Sigmoid colon (tissue), 7 donors: ENCODE results near the gene ZDHHC22. TPM values are rescaled to one million over a fixed set of nuclear protein-coding genes. Genes with fewer than 3 reads are reported as not detected.

Source experiments
- DNase-seq: peaks from one replicate; pipeline ENCODE4 v3.0.0-alpha.2; 2019
- H3K27ac ChIP-seq, 4 donors: fragments of 200-600 bp; sonication (generic); one replicate each; pipeline ENCODE4 v1.5.1; 2016 to 2019; ENCODE audit warnings: mild to moderate bottlenecking in 1 of 4
- H3K27me3 ChIP-seq, 3 donors: fragments of 200-600 bp; sonication (generic); one replicate each; pipeline ENCODE4 v1.5.1; 2019; ENCODE audit warnings: mild to moderate bottlenecking in 1 of 3
- H3K36me3 ChIP-seq, 4 donors: fragments of 200-600 bp; sonication (generic); one replicate each; pipeline ENCODE4 v1.5.1; 2016 to 2019
- H3K4me1 ChIP-seq, 4 donors: fragments of 200-600 bp; sonication (generic); one replicate each; pipeline ENCODE4 v1.5.1; 2017 to 2019
- H3K4me3 ChIP-seq, 4 donors: fragments of 200-600 bp; sonication (generic); one replicate each; pipeline ENCODE4 v1.5.1; 2017 to 2019; ENCODE audit warnings: mild to moderate bottlenecking in 2 of 4, moderate library complexity in 1 of 4
- H3K9me3 ChIP-seq, 4 donors: fragments of 200-600 bp in 3 of 4; sonication (generic) in 3 of 4; one replicate each; pipeline versions ENCODE4 v1.5.1 to v1.6.1; 2013 to 2019
- CTCF ChIP-seq, 4 experiments: fragments of 450-650 bp in 3 of 4; fragments of 200-600 bp in 1 of 4; IDR thresholded peaks; one replicate each; pipeline ENCODE4 v1.5.1; 2016 to 2019; ENCODE audit warnings: antibody characterized with exemption in 4 of 4, mild to moderate bottlenecking in 3 of 4, moderate library complexity in 2 of 4
- EP300 ChIP-seq, 4 donors: sonication (generic); formaldehyde crosslinking; IDR thresholded peaks; one replicate each; pipeline ENCODE4 v1.6.1; 2017; ENCODE audit warnings: antibody characterized with exemption in 4 of 4
- POLR2A ChIP-seq, 2 donors: fragments of 450-650 bp; IDR thresholded peaks; one replicate each; pipeline ENCODE4 v1.6.1; 2016; ENCODE audit warnings: antibody characterized with exemption in 2 of 2, mild to moderate bottlenecking in 2 of 2, moderate library complexity in 2 of 2
- POLR2AphosphoS5 ChIP-seq, 4 donors: sonication (generic); formaldehyde crosslinking; IDR thresholded peaks; one replicate each; pipeline ENCODE4 v1.6.1; 2017; ENCODE audit warnings: antibody characterized with exemption in 4 of 4
- WGBS, 2 donors: extraction: QIAGEN DNeasy Blood & Tissue Kit; methylation state at CpG; one replicate each; pipeline ENCODE4 v1.1.7; 2013; 5-methylcytosine and 5-hydroxymethylcytosine counted together
- intact Hi-C: fragments of 100-400 bp; cut with DNase I; formaldehyde crosslinking; loops from one replicate; pipeline ENCODE4 v1.15.1; 2023
- polyA plus RNA-seq, 3 donors: library from polyadenylated mRNA; stranded (reverse); fragments of 200-250 nt; gene quantifications; one replicate each; pipeline ENCODE4 v1.2.3, GENCODE V29; 2013
- total RNA-seq, 4 donors: library from RNA; depleted of rRNA; stranded (reverse); fragments of >200 nt; gene quantifications; one replicate each; pipeline ENCODE4 v1.1.0, GENCODE V29; 2016
- donor health status: healthy with polysubstance abuse.
- donor health status: Bipolar disorder and iron deficiency.
- donor health status: healthy.

ZDHHC22 gene
- total and polyA plus RNA-seq, 7 donors: 0.49 to 1.9 (median 0.95) TPM; not detected in 2

- H3K4me1 ChIP-seq: peaks cover 0 to 94% (median 82%) of the 10 kb centered on the region in 4 donors
- H3K9me3 ChIP-seq: no peaks in the 10 kb centered on the region
- peaks cover 0 to 56% (median 16%) of the 10 kb centered on the region in 4 donors for H3K36me3 ChIP-seq
- peak overlapping the region; percentile 65 to 100 (median 93) for H3K27ac ChIP-seq
- intact Hi-C loops: no loop called here
- H3K27me3 ChIP-seq: no peaks in the 10 kb centered on the region
- TF ChIP-seq POLR2AphosphoS5 (IDR thresholded peaks at IDR 0.05) (no peak), EP300 (IDR thresholded peaks at IDR 0.05) (no peak), CTCF (IDR thresholded peaks at IDR 0.05) (no peak), POLR2A (IDR thresholded peaks at IDR 0.05) (no peak)
- WGBS, 2 donors: 93 to 95% methylated on average over 2 of the region's 2 CpGs
- no peak for DNase-seq
- no peak overlapping the region for H3K4me3 ChIP-seq
Observed at GRCh38 chr14:77107228-77107627, 34.4 kb downstream of the ZDHHC22 start.

- peaks cover 0 to 50% (median 13%) of the 10 kb centered on the region in 4 donors for H3K36me3 ChIP-seq
- no peak overlapping the region for H3K4me3 ChIP-seq
- H3K27me3 ChIP-seq: no peaks in the 10 kb centered on the region
- no peak for DNase-seq
- no peaks in the 10 kb centered on the region for H3K9me3 ChIP-seq
- 87 to 90% methylated on average over 3 of the region's 3 CpGs for WGBS, 2 donors
- TF ChIP-seq EP300 (IDR thresholded peaks at IDR 0.05): no peak
- TF ChIP-seq POLR2A (IDR thresholded peaks at IDR 0.05): no peak
- no peak for TF ChIP-seq POLR2AphosphoS5 (IDR thresholded peaks at IDR 0.05)
- TF ChIP-seq CTCF (IDR thresholded peaks at IDR 0.05): no peak
- intact Hi-C loops: no loop called here
- H3K4me1 ChIP-seq: peaks cover 0 to 94% (median 84%) of the 10 kb centered on the region in 4 donors
- H3K27ac ChIP-seq: peak overlapping the region; percentile 65 to 100 (median 93)
Observed at GRCh38 chr14:77106666-77107065, 34.9 kb downstream of the ZDHHC22 start.

GRCh38 chr14:77105145-77105939, 36.2 kb downstream of the ZDHHC22 start:
- no peak for TF ChIP-seq POLR2A (IDR thresholded peaks at IDR 0.05)
- no peak for TF ChIP-seq CTCF (IDR thresholded peaks at IDR 0.05)
- no peak for TF ChIP-seq EP300 (IDR thresholded peaks at IDR 0.05)
- TF ChIP-seq POLR2AphosphoS5 (IDR thresholded peaks at IDR 0.05): peak in 1 of 4 donors; percentile 16
- H3K4me1 ChIP-seq: peaks cover 0 to 94% (median 85%) of the 10 kb centered on the region in 4 donors
- H3K36me3 ChIP-seq: peaks cover 0 to 47% (median 13%) of the 10 kb centered on the region in 4 donors
- H3K27ac ChIP-seq: peak overlapping the region; percentile 65 to 100 (median 93)
- intact Hi-C loops: no loop called here
- no peaks in the 10 kb centered on the region for H3K27me3 ChIP-seq
- H3K4me3 ChIP-seq: no peak overlapping the region
- WGBS, 2 donors: 78 to 81% methylated on average over 6 of the region's 6 CpGs
- DNase-seq: no peak
- H3K9me3 ChIP-seq: no peaks in the 10 kb centered on the region

GRCh38 chr14:77104393-77104792, 37.2 kb downstream of the ZDHHC22 start:
- H3K27ac ChIP-seq: peak overlapping the region; percentile 65 to 100 (median 93)
- WGBS, 2 donors: 76 to 92% methylated on average over 3 of the region's 3 CpGs

More at GRCh38 chr14:77104393-77104792, 37.2 kb downstream of the ZDHHC22 start:
- intact Hi-C loops: no loop called here
- no peak overlapping the region for H3K4me3 ChIP-seq
- H3K9me3 ChIP-seq: no peaks in the 10 kb centered on the region
- no peak for DNase-seq
- H3K27me3 ChIP-seq: no peaks in the 10 kb centered on the region
- H3K36me3 ChIP-seq: peaks cover 0 to 37% (median 13%) of the 10 kb centered on the region in 4 donors
- TF ChIP-seq POLR2A (IDR thresholded peaks at IDR 0.05) (no peak), POLR2AphosphoS5 (IDR thresholded peaks at IDR 0.05) (no peak), EP300 (IDR thresholded peaks at IDR 0.05) (no peak), CTCF (IDR thresholded peaks at IDR 0.05) (no peak)
- peaks cover 0 to 94% (median 86%) of the 10 kb centered on the region in 4 donors for H3K4me1 ChIP-seq
